Measurements from ENCODE around the gene CRAMP1.

Gene CRAMP1

GRCh38 chr16:1635070-1635469 lies 22.9 kb downstream of the CRAMP1 start:
- no peak for DNase-seq (ENCODE audit: low spot score)

DNA sequence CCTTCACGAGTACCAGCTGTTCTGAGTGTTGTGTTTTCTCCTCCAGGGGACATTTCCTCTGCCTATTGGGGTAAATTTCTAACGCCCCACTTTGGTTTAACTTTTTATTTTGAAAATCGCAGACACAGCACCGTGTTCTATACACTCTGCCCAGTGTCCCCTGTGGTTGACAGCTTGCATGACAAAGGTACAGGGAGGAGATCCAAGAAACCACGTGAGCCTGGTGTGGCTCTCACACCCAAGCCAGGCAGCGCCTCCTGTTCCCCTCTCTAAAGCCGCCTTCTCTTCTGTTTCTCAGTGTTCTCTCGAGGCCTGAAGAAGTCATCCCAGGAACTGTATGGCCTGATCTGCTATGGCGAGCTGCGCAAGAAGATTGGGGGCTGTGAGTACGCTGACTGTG lies 25.4 kb downstream of the CRAMP1 start:
- no peak for DNase-seq (ENCODE audit: low spot score)

GRCh38 chr16:1638757-1639156 lies 26.6 kb downstream of the CRAMP1 start:
- DNase-seq (ENCODE audit: low spot score), result no peak

DNA sequence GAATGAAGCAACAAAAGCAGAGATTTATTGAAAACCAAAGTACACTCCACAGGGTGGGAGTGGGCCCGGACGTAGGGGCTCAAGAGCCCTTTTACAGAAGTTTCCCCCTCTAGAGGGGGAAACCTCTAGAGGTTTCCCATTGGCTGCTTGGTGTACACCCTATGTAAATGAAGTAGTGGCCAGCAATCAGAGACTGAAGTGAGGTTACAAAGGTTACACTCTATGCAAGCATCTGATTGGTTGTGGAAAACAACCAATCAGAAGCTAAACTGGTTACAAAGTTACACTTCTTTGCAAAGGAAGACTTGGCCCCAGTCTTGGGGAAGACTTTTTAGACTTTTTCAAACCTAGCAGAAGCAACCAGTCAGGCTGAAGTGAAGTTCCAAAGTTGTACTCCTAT lies 27.1 kb downstream of the CRAMP1 start:
- DNase-seq (ENCODE audit: low spot score), result no peak

DNA sequence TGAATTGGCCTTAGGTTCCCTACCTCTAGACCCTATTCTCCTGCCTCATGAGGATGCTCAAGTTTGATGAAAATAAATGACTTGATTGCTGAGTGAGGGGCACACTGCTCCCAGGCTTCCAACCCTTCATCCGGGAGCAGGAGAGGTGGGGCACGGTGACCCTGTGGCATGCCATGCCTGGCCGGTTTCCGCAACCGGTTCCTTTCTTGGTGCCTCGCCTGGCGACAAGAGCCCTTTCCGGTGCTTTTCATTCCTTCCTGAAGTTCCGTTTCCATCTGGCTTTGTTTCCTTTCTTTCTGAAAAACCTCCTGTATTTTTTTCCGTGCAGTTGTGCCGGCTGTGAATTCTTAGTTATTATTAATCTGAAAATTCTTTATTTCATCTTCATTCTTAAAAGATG lies 27.7 kb downstream of the CRAMP1 start:
- DNase-seq (ENCODE audit: low spot score), result no peak

GRCh38 chr16:1640261-1640941 lies 28.2 kb downstream of the CRAMP1 start:
- DNase-seq (ENCODE audit: low spot score), result no peak

DNA sequence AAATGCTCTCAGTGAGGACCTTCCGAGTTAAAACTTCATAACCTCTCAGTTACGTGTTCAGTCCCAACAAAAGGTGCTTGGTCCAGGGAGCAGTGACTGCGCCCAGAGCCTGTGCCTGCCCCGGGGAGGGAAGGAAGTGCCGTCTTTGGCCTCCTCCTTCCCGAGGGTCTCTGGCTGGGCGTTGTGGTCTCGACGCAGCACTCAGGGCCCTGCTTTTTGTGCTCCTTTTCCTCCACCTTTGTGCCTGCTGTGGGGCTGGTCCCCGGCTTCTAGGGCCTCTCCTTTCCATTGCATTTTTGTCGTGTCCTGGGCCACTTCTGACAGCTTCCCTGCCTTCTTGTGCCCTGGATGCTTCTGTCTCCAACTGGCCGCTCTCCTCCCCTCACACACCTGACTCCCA lies 29.1 kb downstream of the CRAMP1 start:
- no peak for DNase-seq (ENCODE audit: low spot score)

DNA sequence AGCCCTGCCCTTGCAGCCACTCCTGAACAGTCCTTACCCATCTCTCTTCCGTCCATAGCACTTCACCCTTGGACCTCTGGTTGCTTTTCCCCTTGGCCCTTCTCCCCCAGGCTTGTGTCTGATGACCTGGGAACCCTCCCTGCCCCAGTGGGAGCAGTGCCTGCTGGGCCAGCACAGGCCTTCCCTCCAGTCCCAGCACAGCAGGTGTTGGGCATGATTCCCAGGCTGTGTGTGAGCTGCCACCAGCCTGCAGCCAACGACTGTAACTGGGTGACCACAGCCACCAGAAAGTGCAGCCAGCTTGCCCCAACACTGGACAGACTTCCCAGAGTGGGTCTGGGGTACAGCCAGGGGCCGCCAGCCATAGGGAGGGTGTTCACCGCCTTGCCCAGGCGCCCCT lies 30.0 kb downstream of the CRAMP1 start:
- DNase-seq (ENCODE audit: low spot score), result no peak

- no peak for DNase-seq (ENCODE audit: low spot score)
Observed at GRCh38 chr16:1642753-1643152, 30.6 kb downstream of the CRAMP1 start.

GRCh38 chr16:1643521-1643920 lies 31.4 kb downstream of the CRAMP1 start:
- no peak for DNase-seq (ENCODE audit: low spot score)

- DNase-seq (ENCODE audit: low spot score), result no peak
Observed at GRCh38 chr16:1645914-1646525, 33.9 kb downstream of the CRAMP1 start.

- DNase-seq (ENCODE audit: low spot score), result no peak
Observed at GRCh38 chr16:1647856-1648255, 35.7 kb downstream of the CRAMP1 start.

- no peak for DNase-seq (ENCODE audit: low spot score)
Observed at GRCh38 chr16:1650131-1650530, 38.0 kb downstream of the CRAMP1 start.

GRCh38 chr16:1651094-1651973 lies 39.2 kb downstream of the CRAMP1 start:
- DNase-seq (ENCODE audit: low spot score), result no peak

GRCh38 chr16:1651974-1652312 lies 39.8 kb downstream of the CRAMP1 start:
- no peak for DNase-seq (ENCODE audit: low spot score)

DNA sequence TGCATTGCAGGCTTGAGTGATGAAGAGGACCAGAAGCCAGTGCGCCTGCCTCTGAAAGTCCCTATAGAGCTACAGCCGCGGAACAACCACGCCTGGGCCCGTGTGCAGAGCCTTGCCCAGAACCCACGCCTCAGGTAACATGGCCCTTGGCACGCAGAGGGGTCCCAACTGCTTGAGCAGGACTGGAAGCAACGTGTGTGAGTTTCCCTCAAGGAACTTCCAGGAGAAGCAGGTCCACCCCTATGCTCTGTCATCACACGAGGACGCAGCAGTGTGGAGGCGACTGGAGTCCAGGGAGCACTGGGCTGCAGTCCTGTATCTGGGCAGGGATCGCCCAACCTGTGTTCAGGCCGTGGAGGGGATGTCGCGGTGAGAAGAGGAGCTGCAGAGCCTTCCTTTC lies 40.9 kb downstream of the CRAMP1 start:
- no peak for DNase-seq (ENCODE audit: low spot score)

DNA sequence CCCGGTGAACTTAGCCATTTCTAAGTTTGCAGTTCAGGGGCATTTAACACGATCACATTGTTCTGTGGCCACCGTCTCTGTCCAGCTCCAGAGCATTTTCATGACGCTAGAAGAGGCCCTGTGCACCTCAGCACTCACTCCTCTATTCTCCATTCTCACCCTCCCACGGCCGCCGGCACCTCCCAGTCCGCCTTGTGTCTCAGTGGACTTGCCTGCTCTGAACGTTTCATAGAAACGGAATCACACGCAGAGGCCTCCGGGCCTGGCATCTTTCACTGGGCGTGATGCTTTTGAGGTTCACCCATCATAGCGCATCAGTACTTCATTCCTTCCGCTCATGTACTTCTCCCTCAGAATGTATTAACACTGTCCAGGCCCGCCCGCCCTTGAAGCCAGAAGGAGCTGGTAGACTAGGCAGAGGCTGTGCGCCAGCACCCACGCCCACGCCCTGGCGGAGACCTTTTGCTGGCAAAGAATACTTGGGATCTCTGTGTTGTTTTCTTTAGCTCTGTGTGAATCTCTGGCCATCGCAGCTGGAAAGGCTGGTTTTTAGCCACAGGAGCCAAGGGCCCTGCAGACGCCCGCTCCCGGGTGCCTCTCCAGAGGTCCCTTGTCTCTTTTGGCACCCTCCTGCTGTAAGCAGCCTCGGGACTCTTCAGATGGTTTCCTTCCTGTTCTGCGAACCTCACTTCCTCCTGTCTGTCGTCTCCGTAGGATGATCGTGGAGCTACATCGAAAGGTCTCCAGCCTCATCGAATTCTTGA lies 42.5 kb downstream of the CRAMP1 start:
- DNase-seq (ENCODE audit: low spot score), result no peak

DNA sequence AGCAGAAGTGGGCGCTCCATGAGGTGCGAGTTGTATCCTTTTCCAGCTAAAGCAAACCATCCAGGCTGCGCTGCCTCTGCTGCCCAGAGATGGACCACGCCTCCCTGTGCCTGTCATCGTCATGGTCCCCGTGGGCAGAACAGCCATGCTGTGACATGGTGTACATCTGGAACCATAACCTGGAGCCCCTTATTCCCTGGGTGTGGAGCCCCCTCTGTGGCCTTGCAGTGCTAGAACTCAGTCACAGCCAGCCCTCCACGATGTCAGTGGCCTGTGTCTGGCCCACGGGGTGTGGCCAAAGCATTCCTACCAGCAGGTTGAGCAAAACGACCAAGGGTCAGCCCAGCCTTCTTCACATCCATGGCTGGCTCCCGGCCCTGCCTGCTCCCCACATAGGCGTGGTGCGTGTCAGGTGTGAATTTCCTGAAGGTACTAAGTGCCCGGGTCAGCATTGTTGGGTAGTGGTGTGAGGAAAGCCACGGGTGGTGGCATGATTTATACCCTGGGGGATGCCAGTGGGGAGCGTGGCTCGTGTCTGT lies 43.2 kb downstream of the CRAMP1 start:
- no peak for DNase-seq (ENCODE audit: low spot score)

- no peak for DNase-seq (ENCODE audit: low spot score)
Observed at GRCh38 chr16:1655909-1656807, 44.0 kb downstream of the CRAMP1 start.

GRCh38 chr16:1656808-1657617 lies 44.9 kb downstream of the CRAMP1 start:
- DNase-seq (ENCODE audit: low spot score), result no peak
